Uterus (tissue), 4 donors: Measurements from ENCODE around the gene KRT15. TPM values are rescaled to one million over a fixed set of nuclear protein-coding genes. Genes with fewer than 3 reads are reported as not detected.
A peak's percentile ranks its signal among the peaks of the same experiment; 100 is the strongest.

Source experiments
- DNase-seq, 2 donors: peaks; one replicate each; pipeline ENCODE4 v3.0.0-alpha.2; 2019 to 2020
- H3K27ac ChIP-seq, 2 donors: fragments of 200-600 bp; sonication (generic); 1 replicate in 1 of 2; 2 replicates in 1 of 2; pipeline ENCODE4 v1.5.1; 2016 to 2018
- H3K27me3 ChIP-seq, 2 donors: fragments of 200-600 bp; sonication (generic); one replicate each; pipeline ENCODE4 v1.5.1; 2018 to 2019; ENCODE audit warnings: control low read depth in 1 of 2
- H3K36me3 ChIP-seq, 2 donors: fragments of 200-600 bp; sonication (generic); one replicate each; pipeline ENCODE4 v1.5.1; 2019; ENCODE audit warnings: control low read depth in 1 of 2
- H3K4me1 ChIP-seq, 2 donors: fragments of 200-600 bp; sonication (generic); one replicate each; pipeline ENCODE4 v1.5.1; 2018 to 2019; ENCODE audit warnings: control low read depth in 1 of 2
- H3K4me3 ChIP-seq, 2 donors: fragments of 200-600 bp; sonication (generic); 1 replicate in 1 of 2; 2 replicates in 1 of 2; pipeline ENCODE4 v1.5.1; 2018 to 2019; ENCODE audit warnings: mild to moderate bottlenecking in 1 of 2
- H3K9me3 ChIP-seq, 2 donors: fragments of 200-600 bp; sonication (generic); one replicate each; pipeline ENCODE4 v1.5.1; 2019; ENCODE audit warnings: control low read depth in 1 of 2
- POLR2A ChIP-seq, 2 donors: fragments of 450-650 bp; IDR thresholded peaks; one replicate each; pipeline ENCODE4 v1.6.1; 2016; ENCODE audit warnings: antibody characterized with exemption in 2 of 2, mild to moderate bottlenecking in 1 of 2, moderate library complexity in 1 of 2
- intact Hi-C: fragments of 100-400 bp; cut with DNase I; formaldehyde crosslinking; loops from one replicate; pipeline ENCODE4 v1.15.1; 2023; ENCODE audit warnings: low total_unique reads
- total RNA-seq, 4 donors: library from RNA; depleted of rRNA in 3 of 4; stranded (reverse); fragments of >200 nt in 3 of 4; gene quantifications; one replicate each; pipeline versions ENCODE4 v1.1.0 to v1.2.4, GENCODE V29; 2014 to 2023
- TF ChIP-seq, protein P1 (sequence below), 4 experiments: fragments of 200-600 bp in 2 of 4; fragments of 450-650 bp in 2 of 4; sonication (generic) in 2 of 4; IDR thresholded peaks; one replicate each; pipeline ENCODE4 v1.5.1; 2016 to 2019; ENCODE audit warnings: antibody characterized with exemption in 4 of 4, mild to moderate bottlenecking in 2 of 4, moderate library complexity in 1 of 4
- donor health status: DM: yes; HTN: yes; CAD: no.

Gene KRT15
- total RNA-seq, 4 donors from 2014 or later = 0.41 to 11.5 (median 1.6) TPM; not detected in 1

GRCh38 chr17:41496803-41497484 is 21.7 kb downstream of the KRT15 start:
- H3K4me3 ChIP-seq = no peak overlapping the region
- intact Hi-C loops = no loop called here
- H3K27ac ChIP-seq = no peak overlapping the region
- H3K27me3 ChIP-seq = no peaks in the 10 kb centered on the region
- TF ChIP-seq POLR2A (IDR thresholded peaks at IDR 0.05) = no peak
- TF ChIP-seq, protein P1, sequence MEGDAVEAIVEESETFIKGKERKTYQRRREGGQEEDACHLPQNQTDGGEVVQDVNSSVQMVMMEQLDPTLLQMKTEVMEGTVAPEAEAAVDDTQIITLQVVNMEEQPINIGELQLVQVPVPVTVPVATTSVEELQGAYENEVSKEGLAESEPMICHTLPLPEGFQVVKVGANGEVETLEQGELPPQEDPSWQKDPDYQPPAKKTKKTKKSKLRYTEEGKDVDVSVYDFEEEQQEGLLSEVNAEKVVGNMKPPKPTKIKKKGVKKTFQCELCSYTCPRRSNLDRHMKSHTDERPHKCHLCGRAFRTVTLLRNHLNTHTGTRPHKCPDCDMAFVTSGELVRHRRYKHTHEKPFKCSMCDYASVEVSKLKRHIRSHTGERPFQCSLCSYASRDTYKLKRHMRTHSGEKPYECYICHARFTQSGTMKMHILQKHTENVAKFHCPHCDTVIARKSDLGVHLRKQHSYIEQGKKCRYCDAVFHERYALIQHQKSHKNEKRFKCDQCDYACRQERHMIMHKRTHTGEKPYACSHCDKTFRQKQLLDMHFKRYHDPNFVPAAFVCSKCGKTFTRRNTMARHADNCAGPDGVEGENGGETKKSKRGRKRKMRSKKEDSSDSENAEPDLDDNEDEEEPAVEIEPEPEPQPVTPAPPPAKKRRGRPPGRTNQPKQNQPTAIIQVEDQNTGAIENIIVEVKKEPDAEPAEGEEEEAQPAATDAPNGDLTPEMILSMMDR (IDR thresholded peaks at IDR 0.05) = peak; percentile 7 to 48 (median 25)
- no peaks in the 10 kb centered on the region for H3K9me3 ChIP-seq
- no peaks in the 10 kb centered on the region for H3K4me1 ChIP-seq
- no peaks in the 10 kb centered on the region for H3K36me3 ChIP-seq
- peak in 1 of 2 donors; percentile 37 for DNase-seq

GRCh38 chr17:41494524-41494923 is 24.2 kb downstream of the KRT15 start:
- Histone ChIP-seq H3K4me1 (no peaks in the 10 kb centered on the region), H3K36me3 (no peaks in the 10 kb centered on the region), H3K27me3 (no peaks in the 10 kb centered on the region), H3K9me3 (no peaks in the 10 kb centered on the region), H3K4me3 (no peak overlapping the region), H3K27ac (no peak overlapping the region)
- intact Hi-C loops = no loop called here
- no peak for DNase-seq
- TF ChIP-seq, protein P1 (IDR thresholded peaks at IDR 0.05) = no peak
- no peak for TF ChIP-seq POLR2A (IDR thresholded peaks at IDR 0.05)

GRCh38 chr17:41492771-41493170 is 25.9 kb downstream of the KRT15 start:
- no peaks in the 10 kb centered on the region for H3K4me1 ChIP-seq
- no peaks in the 10 kb centered on the region for H3K27me3 ChIP-seq
- TF ChIP-seq, protein P1 (IDR thresholded peaks at IDR 0.05) = no peak
- TF ChIP-seq POLR2A (IDR thresholded peaks at IDR 0.05) = no peak
- no peaks in the 10 kb centered on the region for H3K36me3 ChIP-seq
- peak in 1 of 2 donors; percentile 46 for DNase-seq
- intact Hi-C loops = no loop called here
- no peaks in the 10 kb centered on the region for H3K9me3 ChIP-seq
- H3K4me3 ChIP-seq = no peak overlapping the region
- peak overlapping the region; percentile 47 to 68 for H3K27ac ChIP-seq

DNA sequence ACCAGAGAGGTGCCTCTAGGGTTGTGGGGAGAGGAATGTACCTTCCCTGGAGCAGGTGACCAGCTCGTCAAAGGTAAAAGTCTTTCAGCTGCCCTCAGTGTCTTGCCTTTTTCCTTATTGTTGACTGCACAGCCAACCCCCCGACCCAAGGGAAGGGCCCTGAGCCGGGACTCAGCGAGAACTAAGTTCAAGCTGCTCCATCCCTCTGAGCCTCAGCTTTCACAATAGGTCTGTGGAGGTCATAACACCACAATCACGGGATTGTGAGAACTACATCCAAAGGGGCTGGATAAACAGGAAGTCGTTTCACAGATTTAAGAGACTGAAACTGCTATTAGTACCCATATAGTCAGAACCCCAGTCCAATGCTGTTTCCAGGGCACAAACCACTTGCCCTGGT is 26.3 kb downstream of the KRT15 start:
- DNase-seq = peak; percentile 38 to 65

GRCh38 chr17:41491476-41491875 is 27.2 kb downstream of the KRT15 start:
- no peak for TF ChIP-seq POLR2A (IDR thresholded peaks at IDR 0.05)
- TF ChIP-seq, protein P1 (IDR thresholded peaks at IDR 0.05) = no peak
- no peak for DNase-seq
- Histone ChIP-seq H3K9me3 (no peaks in the 10 kb centered on the region), H3K27ac (peak overlapping the region; percentile 47 to 68), H3K27me3 (no peaks in the 10 kb centered on the region), H3K36me3 (no peaks in the 10 kb centered on the region), H3K4me3 (no peak overlapping the region), H3K4me1 (no peaks in the 10 kb centered on the region)
- intact Hi-C loops = no loop called here

More for the DNA sequence above, 26.3 kb downstream of the KRT15 start:
- TF ChIP-seq, protein P1 (IDR thresholded peaks at IDR 0.05) = no peak
- TF ChIP-seq POLR2A (IDR thresholded peaks at IDR 0.05) = no peak
- H3K4me1 ChIP-seq = no peaks in the 10 kb centered on the region
- no peaks in the 10 kb centered on the region for H3K27me3 ChIP-seq
- intact Hi-C loops = no loop called here
- H3K36me3 ChIP-seq = no peaks in the 10 kb centered on the region
- peak overlapping the region; percentile 47 to 68 for H3K27ac ChIP-seq
- no peak overlapping the region for H3K4me3 ChIP-seq
- H3K9me3 ChIP-seq = no peaks in the 10 kb centered on the region
